HG03196 (cell line): Measurements from ENCODE around the gene EBP.

Experiments used
- ATAC-seq: cut with Tn5 transposase; IDR thresholded peaks from one replicate; pipeline ENCODE4 v1.9.1; 2021; ENCODE audit not compliant: unreplicated experiment

EBP gene

GRCh38 chrX:48574270-48575266 is 53.0 kb downstream of the EBP start, which contains the start of gene RBM3:
Gene RBM3 (plus strand): TSS chrX:48574484. CDS start chrX:48575181, 697 bp downstream.
- peak; percentile 78 for ATAC-seq

GRCh38 chrX:48575642-48576041 is 54.0 kb downstream of the EBP start:
- no peak for ATAC-seq

GRCh38 chrX:48576108-48576507 is 54.5 kb downstream of the EBP start:
- no peak for ATAC-seq
